Measurements from ENCODE around the gene HTRA3.

HTRA3 gene

GRCh38 chr4:8282134-8282641 lies 12.6 kb downstream of the HTRA3 start:
- Histone ChIP-seq H3F3A (ENCODE audit: insufficient read depth) (no peaks in the 10 kb centered on the region), H3K27ac (ENCODE audit: low read depth, low read length) (no peak overlapping the region), H3K9me2 (replicated peaks; ENCODE audit: insufficient read depth, low read length) (no peaks in the 10 kb centered on the region), H3K4me3 (ENCODE audit: insufficient read depth, low read length, poor library complexity, severe bottlenecking) (no peak overlapping the region), H3K36me3 (ENCODE audit: low read length) (no peaks in the 10 kb centered on the region), H3K27me3 (ENCODE audit: low read length) (no peaks in the 10 kb centered on the region), H3K4me2 (ENCODE audit: low read depth, low read length, poor library complexity, severe bottlenecking) (no peak overlapping the region), H4K20me1 (ENCODE audit: low read depth, low read length) (no peaks in the 10 kb centered on the region), H2AFZ (ENCODE audit: low read depth, low read length, severe bottlenecking) (no peak overlapping the region), H3K9me3 (ENCODE audit: insufficient read depth, low read length) (no peaks in the 10 kb centered on the region), H3K9ac (ENCODE audit: low read length) (no peak overlapping the region), H3K79me2 (ENCODE audit: insufficient read depth, low read length) (no peaks in the 10 kb centered on the region)
- TF ChIP-seq EZH2phosphoT487 (conservative IDR thresholded peaks at IDR 0.05; ENCODE audit: low read length), result no peak
- TF ChIP-seq CTCF (IDR thresholded peaks at IDR 0.05; ENCODE audit: insufficient read depth, low read length, poor library complexity, severe bottlenecking), result no peak

DNA sequence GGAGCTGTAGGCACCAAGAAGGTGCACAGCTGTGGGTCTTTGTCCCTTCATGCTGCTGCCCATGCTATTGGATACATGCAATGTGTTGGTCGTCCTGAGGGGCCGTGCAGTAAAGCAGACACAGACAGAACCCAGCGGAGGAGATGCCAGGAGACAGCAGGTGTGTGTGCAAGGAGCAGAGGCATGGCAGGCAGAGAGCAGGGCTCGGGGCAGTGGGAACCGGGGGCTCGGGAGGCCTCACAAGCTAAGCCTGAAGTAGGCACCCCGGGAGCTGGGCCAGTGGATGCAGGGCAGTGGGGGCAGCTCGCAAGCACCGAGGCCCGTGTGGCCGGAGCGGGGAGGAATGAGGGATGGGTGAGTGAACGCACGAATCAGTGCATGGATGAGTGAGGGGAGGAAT lies 13.2 kb downstream of the HTRA3 start:
- Histone ChIP-seq H3K4me2 (ENCODE audit: low read depth, low read length, poor library complexity, severe bottlenecking) (no peak overlapping the region), H3K27ac (ENCODE audit: low read depth, low read length) (no peak overlapping the region), H4K20me1 (ENCODE audit: low read depth, low read length) (no peaks in the 10 kb centered on the region), H2AFZ (ENCODE audit: low read depth, low read length, severe bottlenecking) (no peak overlapping the region), H3K9me2 (replicated peaks; ENCODE audit: insufficient read depth, low read length) (no peaks in the 10 kb centered on the region), H3K27me3 (ENCODE audit: low read length) (no peaks in the 10 kb centered on the region), H3F3A (ENCODE audit: insufficient read depth) (no peaks in the 10 kb centered on the region), H3K79me2 (ENCODE audit: insufficient read depth, low read length) (no peaks in the 10 kb centered on the region), H3K9ac (ENCODE audit: low read length) (no peak overlapping the region), H3K36me3 (ENCODE audit: low read length) (no peaks in the 10 kb centered on the region), H3K9me3 (ENCODE audit: insufficient read depth, low read length) (no peaks in the 10 kb centered on the region), H3K4me3 (ENCODE audit: insufficient read depth, low read length, poor library complexity, severe bottlenecking) (no peak overlapping the region)
- TF ChIP-seq EZH2phosphoT487 (conservative IDR thresholded peaks at IDR 0.05; ENCODE audit: low read length) (no peak), CTCF (IDR thresholded peaks at IDR 0.05; ENCODE audit: insufficient read depth, low read length, poor library complexity, severe bottlenecking) (no peak)

DNA sequence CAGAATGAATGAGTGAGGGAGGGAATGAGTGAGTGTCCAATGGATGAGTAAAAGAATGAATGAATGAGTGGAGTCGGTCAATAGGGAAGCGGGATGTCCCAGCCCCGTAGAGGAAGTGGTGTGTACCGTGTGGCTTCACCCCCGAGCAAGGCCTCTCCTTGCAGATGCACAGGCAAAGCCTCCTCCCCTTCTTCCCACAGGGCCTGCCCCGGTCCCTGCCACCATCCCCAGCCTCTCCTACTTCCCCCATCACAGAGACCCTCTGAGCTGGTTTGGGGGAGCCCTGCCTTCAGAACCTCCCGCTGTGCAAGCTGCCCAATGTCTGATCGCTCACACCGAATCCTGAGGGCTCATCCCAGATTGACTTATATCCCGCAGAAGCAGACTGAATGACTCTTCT lies 13.6 kb downstream of the HTRA3 start:
- Histone ChIP-seq H3K4me2 (ENCODE audit: low read depth, low read length, poor library complexity, severe bottlenecking) (no peak overlapping the region), H3K4me3 (ENCODE audit: insufficient read depth, low read length, poor library complexity, severe bottlenecking) (no peak overlapping the region), H2AFZ (ENCODE audit: low read depth, low read length, severe bottlenecking) (no peak overlapping the region), H3K79me2 (ENCODE audit: insufficient read depth, low read length) (no peaks in the 10 kb centered on the region), H3K9ac (ENCODE audit: low read length) (no peak overlapping the region), H4K20me1 (ENCODE audit: low read depth, low read length) (no peaks in the 10 kb centered on the region), H3F3A (ENCODE audit: insufficient read depth) (no peaks in the 10 kb centered on the region), H3K9me3 (ENCODE audit: insufficient read depth, low read length) (no peaks in the 10 kb centered on the region), H3K27me3 (ENCODE audit: low read length) (no peaks in the 10 kb centered on the region), H3K36me3 (ENCODE audit: low read length) (no peaks in the 10 kb centered on the region), H3K9me2 (replicated peaks; ENCODE audit: insufficient read depth, low read length) (no peaks in the 10 kb centered on the region), H3K27ac (ENCODE audit: low read depth, low read length) (no peak overlapping the region)
- no peak for TF ChIP-seq CTCF (IDR thresholded peaks at IDR 0.05; ENCODE audit: insufficient read depth, low read length, poor library complexity, severe bottlenecking)
- no peak for TF ChIP-seq EZH2phosphoT487 (conservative IDR thresholded peaks at IDR 0.05; ENCODE audit: low read length)

Data from SU-DHL-6 (cell line).